Upper lobe of left lung (tissue), 4 donors: ENCODE data around the gene ENTHD1.

Experiments
- EP300 ChIP-seq, 4 donors: sonication (generic); formaldehyde crosslinking; IDR thresholded peaks; one replicate each; pipeline ENCODE4 v1.5.1; 2017; ENCODE audit warnings: antibody characterized with exemption in 4 of 4, control low read depth in 2 of 4
- POLR2A ChIP-seq, 4 donors: fragments of 450-650 bp; IDR thresholded peaks; one replicate each; pipeline ENCODE4 v1.5.1; 2016 to 2017; ENCODE audit warnings: antibody characterized with exemption in 4 of 4, mild to moderate bottlenecking in 2 of 4
- POLR2AphosphoS5 ChIP-seq, 2 donors: sonication (generic); formaldehyde crosslinking; IDR thresholded peaks; one replicate each; pipeline ENCODE4 v1.5.1; 2017; ENCODE audit warnings: antibody characterized with exemption in 2 of 2
- TF ChIP-seq, protein P1 (sequence below), 6 experiments: fragments of 450-650 bp in 4 of 6; fragments of 200-600 bp in 2 of 6; sonication (generic) in 2 of 6; IDR thresholded peaks; one replicate each; pipeline ENCODE4 v1.5.1; 2016 to 2019; ENCODE audit warnings: antibody characterized with exemption in 6 of 6

GRCh38 chr22:39729141-39729934 is 164.2 kb downstream of the ENTHD1 start:
- TF ChIP-seq, protein P1, sequence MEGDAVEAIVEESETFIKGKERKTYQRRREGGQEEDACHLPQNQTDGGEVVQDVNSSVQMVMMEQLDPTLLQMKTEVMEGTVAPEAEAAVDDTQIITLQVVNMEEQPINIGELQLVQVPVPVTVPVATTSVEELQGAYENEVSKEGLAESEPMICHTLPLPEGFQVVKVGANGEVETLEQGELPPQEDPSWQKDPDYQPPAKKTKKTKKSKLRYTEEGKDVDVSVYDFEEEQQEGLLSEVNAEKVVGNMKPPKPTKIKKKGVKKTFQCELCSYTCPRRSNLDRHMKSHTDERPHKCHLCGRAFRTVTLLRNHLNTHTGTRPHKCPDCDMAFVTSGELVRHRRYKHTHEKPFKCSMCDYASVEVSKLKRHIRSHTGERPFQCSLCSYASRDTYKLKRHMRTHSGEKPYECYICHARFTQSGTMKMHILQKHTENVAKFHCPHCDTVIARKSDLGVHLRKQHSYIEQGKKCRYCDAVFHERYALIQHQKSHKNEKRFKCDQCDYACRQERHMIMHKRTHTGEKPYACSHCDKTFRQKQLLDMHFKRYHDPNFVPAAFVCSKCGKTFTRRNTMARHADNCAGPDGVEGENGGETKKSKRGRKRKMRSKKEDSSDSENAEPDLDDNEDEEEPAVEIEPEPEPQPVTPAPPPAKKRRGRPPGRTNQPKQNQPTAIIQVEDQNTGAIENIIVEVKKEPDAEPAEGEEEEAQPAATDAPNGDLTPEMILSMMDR (IDR thresholded peaks at IDR 0.05): no peak
- TF ChIP-seq POLR2A (IDR thresholded peaks at IDR 0.05) (no peak), POLR2AphosphoS5 (IDR thresholded peaks at IDR 0.05) (no peak), EP300 (IDR thresholded peaks at IDR 0.05) (no peak)
